AG09319 (cell line): Measurements from ENCODE around the gene OTOS.

Source experiments
- DNase-seq: peaks from one replicate; pipeline ENCODE4 v3.0.0-alpha.2; 2010; ENCODE audit warnings: low read depth; ENCODE audit errors: extremely low read depth
- CTCF ChIP-seq: IDR thresholded peaks from 2 replicates; pipeline ENCODE4 v1.5.1; 2011; ENCODE audit warnings: low read depth, mild to moderate bottlenecking, inconsistent platforms, low read length, moderate library complexity

The OTOS gene

DNA sequence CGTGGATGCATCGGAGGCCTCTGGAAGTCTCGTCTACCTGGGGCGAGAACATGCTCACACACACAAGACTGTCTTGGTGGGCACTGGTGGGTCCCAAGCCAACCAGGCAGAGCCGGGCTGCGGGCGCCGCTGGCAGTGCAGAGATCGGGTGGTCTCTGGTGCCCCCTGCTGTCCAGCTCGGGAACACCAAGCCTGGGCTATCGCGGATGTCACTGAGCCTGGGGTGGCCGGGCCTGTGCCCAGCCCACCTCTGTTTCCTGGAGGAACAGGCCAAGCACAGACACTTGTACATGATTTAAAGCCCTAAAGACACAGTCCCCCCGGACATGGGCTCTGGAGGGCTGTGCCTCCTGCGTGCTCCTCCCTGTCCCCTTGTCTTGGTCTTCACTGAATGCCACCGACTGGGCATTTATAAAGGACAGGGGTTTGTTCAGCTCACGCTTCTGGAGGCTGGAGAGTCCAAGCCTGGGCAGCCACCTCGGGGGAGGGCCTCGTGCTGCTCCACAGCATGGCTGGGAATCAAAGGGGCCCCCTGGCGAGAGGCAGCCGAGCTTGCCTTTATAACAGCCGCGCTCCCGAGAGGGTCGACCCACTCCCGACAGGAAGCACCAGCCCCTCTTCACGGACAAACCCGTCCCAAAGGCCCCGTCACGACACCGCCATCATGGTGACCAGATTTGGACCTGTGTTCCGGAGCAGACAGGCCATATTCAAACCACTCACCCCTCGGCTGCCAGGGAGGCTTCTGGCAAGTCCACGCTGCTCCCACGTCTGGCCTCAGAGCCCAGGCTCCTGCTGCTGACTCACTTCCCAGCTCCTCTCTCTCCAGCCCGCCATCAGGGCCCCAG is 3.6 kb upstream of the OTOS start:
- no peak for DNase-seq
- peak; percentile 92 for TF ChIP-seq CTCF

DNA sequence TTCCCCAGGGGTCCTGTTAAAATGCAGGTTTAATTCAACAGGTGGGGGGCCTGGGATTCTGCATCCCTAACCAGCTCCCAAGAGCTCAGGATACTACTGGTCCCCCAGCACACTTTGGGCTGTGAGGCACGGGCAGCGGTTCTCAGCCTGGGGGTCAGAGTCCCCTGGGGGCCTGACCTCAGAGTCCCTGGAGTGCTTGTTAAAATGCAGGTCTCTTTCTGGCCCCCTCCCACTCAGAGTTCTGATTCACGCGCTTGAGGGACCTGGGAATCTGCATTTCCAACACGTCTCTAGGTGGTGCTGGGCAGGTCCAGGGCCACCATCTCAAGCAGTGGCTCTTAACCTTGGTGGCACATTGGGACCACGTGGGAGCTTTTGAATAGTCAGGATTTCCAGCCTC is 2.8 kb upstream of the OTOS start:
- no peak for TF ChIP-seq CTCF
- DNase-seq: no peak

GRCh38 chr2:240142859-240143258 is 2.4 kb upstream of the OTOS start:
- no peak for TF ChIP-seq CTCF
- no peak for DNase-seq

DNA sequence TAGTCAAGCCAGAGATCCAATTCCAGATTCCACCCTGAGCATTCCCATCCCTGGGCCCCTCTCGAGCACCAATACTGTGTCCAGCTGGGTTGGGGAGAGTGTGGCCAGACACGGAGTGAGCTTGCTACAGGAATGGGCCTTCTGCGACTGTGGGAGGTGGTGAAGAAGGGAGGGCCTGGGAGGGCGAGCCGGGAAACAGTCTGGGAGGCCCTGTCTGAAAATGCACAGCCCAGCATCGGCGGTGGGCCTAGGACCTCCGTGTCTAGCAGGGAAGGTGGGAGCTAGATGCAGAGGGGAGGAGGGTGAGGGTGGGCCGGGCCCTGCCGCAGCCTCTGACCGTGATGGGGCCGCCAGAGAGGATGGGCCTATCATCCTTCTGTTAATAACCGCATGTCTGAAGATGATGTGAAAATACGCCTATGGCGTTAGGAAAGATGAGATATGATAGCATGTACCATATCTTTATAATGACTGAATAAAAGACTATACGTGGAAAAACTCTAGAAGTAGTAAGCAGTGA is 1.9 kb upstream of the OTOS start:
- TF ChIP-seq CTCF: no peak

DNA sequence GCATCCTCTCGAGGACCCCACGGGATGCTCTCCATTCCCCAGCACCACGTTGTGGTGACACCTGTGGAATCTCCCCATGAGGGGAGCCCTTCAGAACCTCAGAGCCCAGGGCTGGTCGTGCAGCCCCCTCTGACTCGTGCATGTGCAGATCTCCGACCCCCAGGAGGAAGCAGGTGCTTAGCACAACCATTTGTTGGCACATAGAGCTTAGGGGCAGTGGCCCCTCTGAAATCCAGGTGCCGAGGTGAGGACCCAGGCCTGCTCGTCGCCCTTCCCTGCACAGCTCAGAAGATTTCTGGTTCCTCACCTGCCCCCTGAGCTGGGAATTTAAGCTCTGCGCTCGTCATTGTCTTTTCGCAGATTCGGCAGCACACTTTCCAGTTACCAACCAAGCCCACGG is 1.3 kb upstream of the OTOS start:
- no peak for TF ChIP-seq CTCF
- DNase-seq: no peak

More for the DNA sequence above, 1.9 kb upstream of the OTOS start:
- DNase-seq: no peak

- DNase-seq: no peak
- no peak for TF ChIP-seq CTCF
Observed at GRCh38 chr2:240140920-240141319, 462 bp upstream of the OTOS start.

GRCh38 chr2:240139666-240140393 is 628 bp downstream of the OTOS start:
- DNase-seq: no peak
- no peak for TF ChIP-seq CTCF
